HCT116 (cell line): ENCODE results near the gene ARFGAP3. TPM values are rescaled to one million over a fixed set of nuclear protein-coding genes. Genes with fewer than 3 reads are reported as not detected.

ENCODE experiments used
- ATAC-seq: fragments of 200-7000 bp; cut with Tn5 transposase; 2 replicates; pipeline ENCODE4 v1.9.1; 2020; ENCODE audit warnings: mild to moderate bottlenecking, moderate library complexity
- BruUV-seq: library from RNA; stranded (reverse); fragments of 400-500 nt; replicated peaks from 2 replicates; lab custom pipeline; 2021; lab: Mats Ljungman, UMichigan
- CTCF ChIA-PET: fragments of 300-600 bp; sonication (Branson Sonifier 250); formaldehyde crosslinking; loops from one replicate; lab custom pipeline; 2021; ENCODE audit warnings: antibody characterized with exemption; lab: Charles Lee
- POLR2A ChIA-PET: fragments of 300-600, 350-600 bp; sonication (Branson Sonifier 250); formaldehyde crosslinking; loops from one replicate; lab custom pipeline; 2021; ENCODE audit warnings: antibody characterized with exemption; lab: Charles Lee
- RAD21 ChIA-PET, 2 experiments: fragments of 300-600 bp; sonication (Branson Sonifier 250); formaldehyde crosslinking; loops; one replicate each; lab custom pipeline; 2023; ENCODE audit warnings: low total read pairs in 2 of 2; ENCODE audit not compliant: uncharacterized antibody in 2 of 2, unreplicated experiment in 2 of 2, low non-redundant PET in 1 of 2; lab: Charles Lee
- DNase-seq: peaks from one replicate; pipeline ENCODE4 v3.0.0-alpha.2; 2010; ENCODE audit warnings: low read depth, low spot score
- H2AFZ ChIP-seq: fragments of 200-600 bp; shearing (Covaris generic), sonication (generic); 2 replicates; pipeline ENCODE4 v1.6.1; 2017; ENCODE audit warnings: low read depth, mixed run types, mixed read lengths, antibody characterized with exemption, low read length; ENCODE audit not compliant: poor library complexity, severe bottlenecking
- H3K27ac ChIP-seq: 2 replicates; pipeline ENCODE4 v1.5.1; 2012; ENCODE audit warnings: low read depth, low read length
- H3K27me3 ChIP-seq: fragments of 200-600 bp; sonication (generic); 2 replicates; pipeline ENCODE4 v1.6.1; 2016; ENCODE audit warnings: mixed run types, low read length, mixed read lengths; ENCODE audit not compliant: insufficient read depth
- H3K36me3 ChIP-seq, 2 experiments: fragments of 200-500 bp in 1 of 2; fragments of 200-600 bp in 1 of 2; sonication (Bioruptor generic) in 1 of 2; sonication (generic) in 1 of 2; 2 replicates each; pipeline versions ENCODE4 v1.5.1 to v1.6.1; 2014 to 2016; ENCODE audit warnings: low read length in 2 of 2, inconsistent platforms in 1 of 2, mixed read lengths in 1 of 2, mixed run types in 1 of 2; ENCODE audit not compliant: insufficient read depth in 2 of 2, control insufficient read depth in 1 of 2
- H3K4me1 ChIP-seq, 2 experiments: fragments of 200-600 bp in 1 of 2; sonication (generic) in 1 of 2; 2 replicates each; pipeline versions ENCODE4 v1.5.1 to v1.6.1; 2012 to 2017; ENCODE audit warnings: low read length in 2 of 2, inconsistent platforms in 1 of 2, mild to moderate bottlenecking in 1 of 2, mixed read lengths in 1 of 2, mixed run types in 1 of 2, moderate library complexity in 1 of 2; ENCODE audit not compliant: insufficient read depth in 2 of 2, control insufficient read depth in 1 of 2
- H3K4me2 ChIP-seq: fragments of 200-600 bp; sonication (generic); 2 replicates; pipeline ENCODE4 v1.6.1; 2017; ENCODE audit warnings: mixed run types, low read length, mixed read lengths
- H3K4me3 ChIP-seq, 2 experiments: fragments of 200-600 bp in 1 of 2; sonication (generic) in 1 of 2; replicated peaks in 1 of 2; 2 replicates each; pipeline ENCODE4 v1.5.1; 2011 to 2016; ENCODE audit warnings: low read length in 2 of 2, control low read depth in 1 of 2, low read depth in 1 of 2, mild to moderate bottlenecking in 1 of 2, mixed read lengths in 1 of 2, mixed run types in 1 of 2
- H3K79me2 ChIP-seq: fragments of 200-600 bp; sonication (generic); 2 replicates; pipeline ENCODE4 v1.6.1; 2017; ENCODE audit warnings: mild to moderate bottlenecking, mixed run types, low read length, moderate library complexity, mixed read lengths; ENCODE audit not compliant: insufficient read depth
- H3K9ac ChIP-seq: fragments of 200-600 bp; sonication (generic); 2 replicates; pipeline ENCODE4 v1.6.1; 2016; ENCODE audit warnings: low read length, mixed read lengths
- H3K9me2 ChIP-seq: fragments of 200-600 bp; sonication (generic), shearing (Covaris generic); 2 replicates; pipeline ENCODE4 v1.6.1; 2017; ENCODE audit warnings: mixed run types, mild to moderate bottlenecking, moderate library complexity; ENCODE audit not compliant: insufficient read depth
- H3K9me3 ChIP-seq, 2 experiments: fragments of 200-500 bp in 1 of 2; fragments of 200-600 bp in 1 of 2; sonication (Bioruptor generic) in 1 of 2; sonication (generic) in 1 of 2; 2 replicates each; pipeline ENCODE4 v1.6.1; 2014 to 2017; ENCODE audit warnings: low read length in 2 of 2, mixed read lengths in 2 of 2, inconsistent platforms in 1 of 2, low read depth in 1 of 2, mild to moderate bottlenecking in 1 of 2, mixed run types in 1 of 2, moderate library complexity in 1 of 2; ENCODE audit not compliant: control insufficient read depth in 1 of 2, insufficient read depth in 1 of 2
- H4K20me1 ChIP-seq: fragments of 200-600 bp; sonication (generic), shearing (Covaris generic); 2 replicates; pipeline ENCODE4 v1.6.1; 2017; ENCODE audit warnings: mixed run types, mild to moderate bottlenecking, moderate library complexity; ENCODE audit not compliant: insufficient read depth
- CTCF ChIP-seq, 3 experiments: fragments of 200-600 bp in 1 of 3; sonication (generic) in 1 of 3; IDR thresholded peaks in 2 of 3; conservative IDR thresholded peaks in 1 of 3; 2 replicates each; pipeline ENCODE4 v1.5.1; 2012 to 2017; ENCODE audit warnings: low read depth in 2 of 3, low read length in 2 of 3, antibody characterized with exemption in 1 of 3, borderline replicate concordance in 1 of 3, control low read depth in 1 of 3, mild to moderate bottlenecking in 1 of 3, mixed read lengths in 1 of 3, mixed run types in 1 of 3, moderate library complexity in 1 of 3; ENCODE audit not compliant: insufficient read depth in 1 of 3
- ELF1 ChIP-seq: IDR thresholded peaks from 2 replicates; pipeline ENCODE4 v1.6.1; 2012; ENCODE audit warnings: low read depth, borderline replicate concordance
- EZH2phosphoT487 ChIP-seq: fragments of 200-600 bp; IDR thresholded peaks from 2 replicates; pipeline ENCODE4 v1.6.1; 2018; ENCODE audit warnings: antibody characterized with exemption, borderline replicate concordance
- FOSL1 ChIP-seq: IDR thresholded peaks from 2 replicates; pipeline ENCODE4 v1.6.1; 2012; ENCODE audit warnings: low read depth
- JUND ChIP-seq: IDR thresholded peaks from 2 replicates; pipeline ENCODE4 v1.6.1; 2012
- POLR2A ChIP-seq: IDR thresholded peaks from 2 replicates; pipeline ENCODE4 v1.7.0; 2011; ENCODE audit warnings: borderline replicate concordance; ENCODE audit not compliant: insufficient read depth, insufficient read length; ENCODE audit errors: extremely low read depth
- POLR2AphosphoS5 ChIP-seq: IDR thresholded peaks from 2 replicates; pipeline ENCODE4 v1.6.1; 2011; ENCODE audit warnings: mild to moderate bottlenecking, low read depth, low read length, moderate library complexity
- SIN3A ChIP-seq: IDR thresholded peaks from 2 replicates; pipeline ENCODE4 v1.6.1; 2012; ENCODE audit warnings: low read depth
- SRF ChIP-seq: IDR thresholded peaks from 2 replicates; pipeline ENCODE4 v1.6.1; 2012; ENCODE audit warnings: low read depth
- YY1 ChIP-seq: IDR thresholded peaks from 2 replicates; pipeline ENCODE4 v1.6.1; 2011; ENCODE audit warnings: low read length, low read depth, moderate library complexity, mild to moderate bottlenecking; ENCODE audit not compliant: insufficient replicate concordance; ENCODE audit errors: extremely low read depth
- ZFX ChIP-seq: fragments of 450-650 bp; IDR thresholded peaks from 2 replicates; pipeline ENCODE4 v1.6.1; 2017
- ZNF274 ChIP-seq: fragments of 200-500 bp; sonication (Bioruptor generic); IDR thresholded peaks from 2 replicates; pipeline ENCODE4 v1.6.1; 2014; ENCODE audit warnings: mild to moderate bottlenecking, low read depth, low read length, inconsistent platforms
- intact Hi-C: fragments of 100-400 bp; cut with micrococcal nuclease; formaldehyde crosslinking; loops from 2 replicates; pipeline ENCODE4 v1.10.0; 2022
- total RNA-seq: library from RNA; stranded (reverse); gene quantifications from one replicate; pipeline ENCODE4 v1.2.1, GENCODE V29; 2021; ENCODE audit not compliant: unreplicated experiment
- TF ChIP-seq, protein P1 (sequence below): IDR thresholded peaks from 2 replicates; pipeline ENCODE4 v1.6.1; 2011; ENCODE audit warnings: mild to moderate bottlenecking, low read length, moderate library complexity; ENCODE audit not compliant: insufficient replicate concordance; ENCODE audit errors: extremely low read depth

Gene ARFGAP3
- total RNA-seq, 1 experiment from 2014 or later, result 15.4 TPM

DNA sequence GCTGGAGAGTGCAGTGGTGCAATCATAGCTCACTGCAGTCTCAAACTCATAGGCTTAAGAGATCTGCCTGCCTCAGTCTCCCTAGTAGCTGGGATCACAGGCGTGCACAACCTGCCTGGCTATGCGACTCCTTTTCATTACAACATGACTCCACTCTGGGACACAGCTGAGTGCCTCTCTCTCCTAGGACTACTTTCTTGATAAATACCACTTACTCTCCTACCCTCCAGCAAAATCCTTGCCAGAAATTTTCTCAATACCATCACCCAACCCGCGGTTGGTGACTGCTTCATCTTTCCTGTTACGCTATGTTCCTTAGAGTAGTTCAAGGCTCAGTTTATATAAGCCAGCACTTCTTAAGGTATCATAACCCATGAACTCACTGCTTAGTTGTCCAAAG, 26.9 kb downstream of the ARFGAP3 start:
- ChIA-PET CTCF (no interaction called here), POLR2A (no interaction called here), RAD21 (no interaction called here)
- Histone ChIP-seq H3K9me2 (no peaks in the 10 kb centered on the region), H3K27me3 (no peaks in the 10 kb centered on the region), H2AFZ (no peak overlapping the region), H3K4me3 (no peak overlapping the region), H3K36me3 (peaks cover 0 to 9% of the 10 kb centered on the region in 2 experiments; a peak in 2 of 4 replicates), H3K27ac (no peak overlapping the region), H3K9ac (no peak overlapping the region), H3K4me2 (no peak overlapping the region), H4K20me1 (no peaks in the 10 kb centered on the region), H3K79me2 (no peaks in the 10 kb centered on the region), H3K9me3 (no peaks in the 10 kb centered on the region), H3K4me1 (no peaks in the 10 kb centered on the region)
- no peak for DNase-seq
- BruUV-seq, result no TSS peak
- intact Hi-C loops, result no loop called here
- ATAC-seq, result no peak
- TF ChIP-seq ELF1 (no peak), YY1 (no peak), ZFX (no peak)

- intact Hi-C loops, result no loop called here
- no TSS peak for BruUV-seq
- POLR2A ChIA-PET, result no interaction called here
- H3K27ac ChIP-seq, result no peak overlapping the region
- RAD21 ChIA-PET, result no interaction called here
- CTCF ChIA-PET, result no interaction called here
- DNase-seq (no peak), ATAC-seq (no peak)
- no peaks in the 10 kb centered on the region for H3K79me2 ChIP-seq
- TF ChIP-seq EZH2phosphoT487 (no peak), FOSL1 (no peak), JUND (no peak), POLR2A (no peak), ZNF274 (no peak), SRF (no peak), ELF1 (no peak), YY1 (no peak), CTCF (IDR thresholded peaks at IDR 0.05 in 2 of 3, conservative IDR thresholded peaks at IDR 0.05 in 1 of 3; ENCODE audit: borderline replicate concordance in 1 of 3, insufficient read depth in 1 of 3, low read depth in 2 of 3, low read length in 2 of 3) (no peak), SIN3A (no peak), POLR2AphosphoS5 (no peak)
- TF ChIP-seq, protein P1, sequence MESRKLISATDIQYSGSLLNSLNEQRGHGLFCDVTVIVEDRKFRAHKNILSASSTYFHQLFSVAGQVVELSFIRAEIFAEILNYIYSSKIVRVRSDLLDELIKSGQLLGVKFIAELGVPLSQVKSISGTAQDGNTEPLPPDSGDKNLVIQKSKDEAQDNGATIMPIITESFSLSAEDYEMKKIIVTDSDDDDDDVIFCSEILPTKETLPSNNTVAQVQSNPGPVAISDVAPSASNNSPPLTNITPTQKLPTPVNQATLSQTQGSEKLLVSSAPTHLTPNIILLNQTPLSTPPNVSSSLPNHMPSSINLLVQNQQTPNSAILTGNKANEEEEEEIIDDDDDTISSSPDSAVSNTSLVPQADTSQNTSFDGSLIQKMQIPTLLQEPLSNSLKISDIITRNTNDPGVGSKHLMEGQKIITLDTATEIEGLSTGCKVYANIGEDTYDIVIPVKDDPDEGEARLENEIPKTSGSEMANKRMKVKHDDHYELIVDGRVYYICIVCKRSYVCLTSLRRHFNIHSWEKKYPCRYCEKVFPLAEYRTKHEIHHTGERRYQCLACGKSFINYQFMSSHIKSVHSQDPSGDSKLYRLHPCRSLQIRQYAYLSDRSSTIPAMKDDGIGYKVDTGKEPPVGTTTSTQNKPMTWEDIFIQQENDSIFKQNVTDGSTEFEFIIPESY, result no peak
- H3K27me3 ChIP-seq, result no peaks in the 10 kb centered on the region
- no peaks in the 10 kb centered on the region for H3K4me1 ChIP-seq
- no peaks in the 10 kb centered on the region for H4K20me1 ChIP-seq
- no peaks in the 10 kb centered on the region for H3K9me2 ChIP-seq
- H3K36me3 ChIP-seq, result peaks cover 0 to 8% of the 10 kb centered on the region in 2 experiments; a peak in 2 of 4 replicates
- H2AFZ ChIP-seq, result no peak overlapping the region
- no peak overlapping the region for H3K4me3 ChIP-seq
- no peak overlapping the region for H3K4me2 ChIP-seq
- H3K9ac ChIP-seq, result no peak overlapping the region
- H3K9me3 ChIP-seq, result no peaks in the 10 kb centered on the region
Measured at GRCh38 chr22:42829302-42829701, 27.8 kb downstream of the ARFGAP3 start.
